Renal cortex interstitium (tissue), 11 donors: ENCODE results near the gene ATG13. TPM values are rescaled to one million over a fixed set of nuclear protein-coding genes. Genes with fewer than 3 reads are reported as not detected.

Source experiments
- DNase-seq, 11 donors: peaks; one replicate each; pipeline ENCODE4 v3.0.0-alpha.2; 2013; ENCODE audit warnings: low read depth in 9 of 11, low spot score in 4 of 11; ENCODE audit errors: extremely low read depth in 1 of 11
- polyA plus RNA-seq, 3 donors: library from polyadenylated mRNA; unstranded; fragments of 120-200 nt; gene quantifications; one replicate each; pipeline ENCODE4 v1.2.1, GENCODE V29; 2013; ENCODE audit not compliant: insufficient read length in 3 of 3

The ATG13 gene
- polyA plus RNA-seq, 3 donors = 60.0 to 72.7 (median 63.0) TPM

- no peak for DNase-seq
These were observed 17.8 kb upstream of the ATG13 start for GRCh38 chr11:46599340-46600193.

- DNase-seq = no peak
These were observed 17.0 kb upstream of the ATG13 start for GRCh38 chr11:46600194-46600960.

- no peak for DNase-seq
These were observed 16.2 kb upstream of the ATG13 start for GRCh38 chr11:46601129-46601528.

- DNase-seq = no peak
These were observed 13.5 kb upstream of the ATG13 start for GRCh38 chr11:46603704-46604308.

- no peak for DNase-seq
These were observed 12.6 kb upstream of the ATG13 start for GRCh38 chr11:46604796-46605195.

- no peak for DNase-seq
These were observed 9.8 kb upstream of the ATG13 start for GRCh38 chr11:46607516-46607915.

GRCh38 chr11:46609386-46609785 lies 8.0 kb upstream of the ATG13 start:
- no peak for DNase-seq

- DNase-seq = no peak
These were observed 5.6 kb upstream of the ATG13 start for GRCh38 chr11:46611526-46612304.

GRCh38 chr11:46612326-46612725 lies 5.0 kb upstream of the ATG13 start:
- DNase-seq = no peak

- no peak for DNase-seq
These were observed 1.6 kb upstream of the ATG13 start for GRCh38 chr11:46615756-46616155.

GRCh38 chr11:46616551-46617133 lies 711 bp upstream of the ATG13 start:
- peak in 1 of 11 donors; percentile 54 for DNase-seq

GRCh38 chr11:46617972-46618314 lies 590 bp downstream of the ATG13 start:
- no peak for DNase-seq

- no peak for DNase-seq
These were observed 1.5 kb downstream of the ATG13 start for GRCh38 chr11:46618837-46619236.

- DNase-seq = no peak
These were observed 8.1 kb downstream of the ATG13 start for GRCh38 chr11:46625406-46625805.

GRCh38 chr11:46628961-46629360 lies 11.6 kb downstream of the ATG13 start:
- DNase-seq = no peak

- DNase-seq = no peak
These were observed 12.9 kb downstream of the ATG13 start for GRCh38 chr11:46630237-46630636.

- no peak for DNase-seq
These were observed 14.3 kb downstream of the ATG13 start for GRCh38 chr11:46631676-46632075.

- DNase-seq = no peak
These were observed 15.1 kb downstream of the ATG13 start for GRCh38 chr11:46632502-46632901.
